K562 (cell line): Measurements from ENCODE around the gene NACA2. TPM values are rescaled to one million over a fixed set of nuclear protein-coding genes. Genes with fewer than 3 reads are reported as not detected.
"Not testable (repeated sequence)": the region's sequence is repeated elsewhere in the genome, so short reads cannot be mapped to it uniquely, and the experiment has no call there.

Source experiments
- ATAC-seq: fragments of 200-7000 bp; cut with Tn5 transposase; 3 replicates; pipeline ENCODE4 v1.9.1; 2020; ENCODE audit warnings: moderate library complexity
- BruUV-seq: library from RNA; stranded (reverse); fragments of 400-500 nt; replicated peaks from 2 replicates; lab custom pipeline; 2021; lab: Mats Ljungman, UMichigan
- CTCF ChIA-PET: fragments of 300-600 bp; formaldehyde crosslinking; extraction: SDS; loops from one replicate; lab custom pipeline; 2021; ENCODE audit warnings: low intra/inter-chr PET ratio; lab: Yijun Ruan, JAX
- POLR2A ChIA-PET: fragments of 300-600, 350-650 bp; sonication (Branson Sonifier 250); formaldehyde crosslinking; extraction: SDS; loops from one replicate; lab custom pipeline; 2021; ENCODE audit warnings: antibody characterized with exemption, inconsistent platforms; lab: Yijun Ruan, JAX
- DNase-seq, 4 experiments: peaks; one replicate each; pipeline versions ENCODE4 v3.0.0 to v3.0.0-alpha.2; 2011 to 2018; ENCODE audit warnings: low spot score in 3 of 4, mixed read lengths in 3 of 4; ENCODE audit errors: extremely low read depth in 1 of 4
- FAIRE-seq: peaks from 2 replicates; lab custom pipeline; 2011; peaks lifted over from hg19 to GRCh38; lab: Jason Lieb, UNC
- H2AFZ ChIP-seq: 2 replicates; pipeline ENCODE4 v1.6.0; 2011; ENCODE audit warnings: low read depth, low read length, control low read depth, inconsistent platforms
- H3K27ac ChIP-seq: fragments of 200-600 bp; 3 replicates; pipeline ENCODE4 v1.8.0; 2011; ENCODE audit warnings: low read depth, mild to moderate bottlenecking, control low read depth, inconsistent platforms, low read length, moderate library complexity, mixed read lengths; ENCODE audit errors: extremely low read depth
- H3K27me3 ChIP-seq, 2 experiments: fragments of 300-600 bp in 1 of 2; 2 replicates in 1 of 2; 3 replicates in 1 of 2; pipeline versions ENCODE4 v1.6.0 to v1.8.0; 2011; ENCODE audit warnings: inconsistent platforms in 2 of 2, low read length in 2 of 2, mild to moderate bottlenecking in 1 of 2, mixed read lengths in 1 of 2, moderate library complexity in 1 of 2; ENCODE audit not compliant: control insufficient read depth in 2 of 2, insufficient read depth in 2 of 2
- H3K36me3 ChIP-seq: fragments of 300-600 bp; 3 replicates; pipeline ENCODE4 v1.8.0; 2011; ENCODE audit warnings: mild to moderate bottlenecking, low read length, inconsistent platforms; ENCODE audit not compliant: control insufficient read depth, insufficient read depth
- H3K4me1 ChIP-seq, 2 experiments: fragments of 200-600 bp in 1 of 2; replicated peaks in 1 of 2; 2 replicates in 1 of 2; 3 replicates in 1 of 2; pipeline versions ENCODE4 v1.5.1 to v1.8.0; 2011; ENCODE audit warnings: inconsistent platforms in 2 of 2, low read length in 2 of 2, mild to moderate bottlenecking in 1 of 2, mixed read lengths in 1 of 2, moderate library complexity in 1 of 2; ENCODE audit not compliant: control insufficient read depth in 2 of 2, insufficient read depth in 2 of 2
- H3K4me2 ChIP-seq: 2 replicates; pipeline ENCODE4 v1.6.1; 2011; ENCODE audit warnings: low read length, control low read depth, inconsistent platforms, mixed read lengths; ENCODE audit not compliant: insufficient read depth
- H3K4me3 ChIP-seq: fragments of 200-600 bp; sonication (generic), shearing (Covaris generic); 2 replicates; pipeline ENCODE4 v1.5.1; 2016; ENCODE audit warnings: control low read depth, inconsistent platforms
- H3K79me2 ChIP-seq: fragments of 200-600 bp; 3 replicates; pipeline ENCODE4 v1.8.0; 2011; ENCODE audit warnings: low read length, inconsistent platforms; ENCODE audit not compliant: control insufficient read depth, insufficient read depth
- H3K9ac ChIP-seq, 2 experiments: 2 replicates each; pipeline versions ENCODE4 v1.6.0 to v1.6.1; 2011; ENCODE audit warnings: low read depth in 2 of 2, low read length in 2 of 2, control low read depth in 1 of 2, inconsistent platforms in 1 of 2, mild to moderate bottlenecking in 1 of 2, mixed read lengths in 1 of 2; ENCODE audit not compliant: insufficient read depth in 1 of 2
- H3K9me1 ChIP-seq: one replicate; pipeline ENCODE4 v1.6.0; 2011; ENCODE audit warnings: inconsistent platforms, mild to moderate bottlenecking, low read length, moderate library complexity; ENCODE audit not compliant: control insufficient read depth, insufficient read depth
- H3K9me3 ChIP-seq: replicated peaks from 2 replicates; pipeline ENCODE4 v1.5.1; 2011; ENCODE audit warnings: low read depth, low read length, inconsistent platforms; ENCODE audit not compliant: control insufficient read depth, insufficient read depth
- H4K20me1 ChIP-seq: replicated peaks from 2 replicates; pipeline ENCODE4 v1.6.1; 2011; ENCODE audit warnings: low read length, inconsistent platforms, mixed read lengths; ENCODE audit not compliant: control insufficient read depth, insufficient read depth
- ZBTB11 ChIP-seq, 3 experiments: fragments of 200-800 bp in 1 of 3; fragments of 250-450 bp in 1 of 3; fragments of 450-650 bp in 1 of 3; sonication (Bioruptor Pico) in 1 of 3; sonication (Bioruptor generic) in 1 of 3; formaldehyde crosslinking in 1 of 3; IDR thresholded peaks; 2 replicates each; pipeline versions ENCODE4 v1.6.1 to v1.8.0; 2016 to 2022; ENCODE audit warnings: mild to moderate bottlenecking in 2 of 3, missing genetic modification characterization in 2 of 3, missing compliant biosample characterization in 1 of 3, moderate library complexity in 1 of 3
- WGBS: fragments of 100-300 bp; shearing (Covaris generic); methylation state at CpG from one replicate; pipeline ENCODE4 v1.1.6; 2016; ENCODE audit warnings: low coverage, mixed read lengths; ENCODE audit not compliant: insufficient coverage; ENCODE audit errors: missing lambda C conversion rate; 5-methylcytosine and 5-hydroxymethylcytosine counted together
- in situ Hi-C: fragments of 300-500 bp; cut with MboI; formaldehyde crosslinking; loops from 4 replicates; pipeline ENCODE4 v1.15.0; 2018; ENCODE audit warnings: inconsistent platforms, mixed read lengths
- intact Hi-C: fragments of 100-400 bp; cut with micrococcal nuclease; formaldehyde crosslinking; loops from 2 replicates; pipeline ENCODE4 v1.14.2; 2022
- polyA plus RNA-seq, 8 experiments: library from polyadenylated mRNA; depleted of rRNA in 4 of 8; stranded (reverse) in 5 of 8; unstranded in 3 of 8; fragments of >200 nt; fragmentation: Nextera tagmentation in 2 of 8; fragmentation: Illumina TruSeq in 1 of 8; extraction: Ambion mirVana in 2 of 8; extraction: Trizol in 1 of 8; gene quantifications; 2 replicates each; pipeline versions ENCODE4 v1.2.1 to v1.2.3, GENCODE V29; 2011 to 2014; ENCODE audit warnings: inconsistent platforms in 1 of 8, missing spikeins in 1 of 8
- total RNA-seq, 7 experiments: library from RNA; depleted of rRNA in 6 of 7; stranded (reverse); fragments of >200 nt in 6 of 7; fragmentation: Illumina TruSeq in 2 of 7; extraction: Trizol in 2 of 7; gene quantifications; 2 replicates each; pipeline versions ENCODE4 v1.2.1 to v1.2.3, GENCODE V29; 2011 to 2021; ENCODE audit warnings: low replicate concordance in 1 of 7

Gene NACA2
- total and polyA plus RNA-seq, 9 of the 15 experiments (the other 6 are each of a cell fraction or from before 2014, with no cell fraction given), result 0.13 to 0.29 (median 0.23) TPM; not detected in 4

- H3K9me3 ChIP-seq, H3K9me1 ChIP-seq, H3K4me2 ChIP-seq, in situ Hi-C loops, H3K27ac ChIP-seq, H3K27me3 ChIP-seq, FAIRE-seq, H3K79me2 ChIP-seq, POLR2A ChIA-PET, H3K4me3 ChIP-seq, H4K20me1 ChIP-seq, ATAC-seq, DNase-seq, H3K4me1 ChIP-seq, H3K36me3 ChIP-seq, H2AFZ ChIP-seq, BruUV-seq, H3K9ac ChIP-seq, CTCF ChIA-PET, intact Hi-C loops: not testable (repeated sequence)
- WGBS, result 0% methylated on average over 4 of the region's 4 CpGs
- TF ChIP-seq ZBTB11 (CRISPR knock-in tag; IDR thresholded peaks at IDR 0.05), result peak in 1 of 3 experiments; percentile 60; a peak in 1 of 6 replicates
Measured at GRCh38 chr17:61628158-61628557, 37.1 kb upstream of the NACA2 start.
